ENCODE data around the gene KLF13. TPM values are rescaled to one million over a fixed set of nuclear protein-coding genes. Genes with fewer than 3 reads are reported as not detected.
"Not testable (repeated sequence)": the region's sequence is repeated elsewhere in the genome, so short reads cannot be mapped to it uniquely, and the experiment has no call there.

The KLF13 gene
- total RNA-seq, 2 experiments from 2014 or later = 163 to 175 TPM

GRCh38 chr15:31352911-31353811, 26.5 kb downstream of the KLF13 start:
- intact Hi-C loops (cut with micrococcal nuclease) = loop anchor here (5.0 kb wide), 1 partner anchor 51 kb away; no protein-coding TSS in a partner anchor
- Mint-ChIP-seq H3K9me3 (peaks cover 5% of the 10 kb centered on the region), H3K27ac (peak overlapping the region; percentile 99), H3K36me3 (ENCODE audit: low read depth) (peaks cover 82% of the 10 kb centered on the region), H3K27me3 (no peaks in the 10 kb centered on the region), H3K4me1 (ENCODE audit: low read depth) (peaks cover 96% of the 10 kb centered on the region), H3K4me3 (peak overlapping the region; percentile 59)
- POLR2A ChIA-PET = interaction anchor here (0.9 to 18.7 kb wide), 9 partner anchors 7 to 133 kb away, joined by 3 to 444 read pairs (median 6); partner anchors contain the start of gene KLF13
- DNase-seq (peak; percentile 84), ATAC-seq (peak; percentile 62)
- CTCF ChIA-PET = interaction anchor here (0.7 to 2.4 kb wide), 6 partner anchors 11 to 135 kb away, joined by 3 to 6 read pairs (median 5); no protein-coding TSS in a partner anchor
- TF ChIP-seq CTCF (IDR thresholded peaks at IDR 0.05) = no peak

GRCh38 chr15:31353931-31354330, 27.3 kb downstream of the KLF13 start:
- H3K27ac Mint-ChIP-seq = peak overlapping the region; percentile 99
- TF ChIP-seq CTCF (IDR thresholded peaks at IDR 0.05) = no peak
- H3K9me3 Mint-ChIP-seq = peaks cover 5% of the 10 kb centered on the region
- H3K4me3 Mint-ChIP-seq = no peak overlapping the region
- ChIA-PET CTCF (interaction anchor here (0.7 to 2.4 kb wide), 5 partner anchors 12 to 135 kb away, joined by 3 to 6 read pairs (median 6); no protein-coding TSS in a partner anchor), POLR2A (interaction anchor here (0.9 to 18.7 kb wide), 7 partner anchors 7 to 132 kb away, joined by 3 to 444 read pairs (median 6); partner anchors contain the start of gene KLF13)
- no peak for DNase-seq
- peaks cover 82% of the 10 kb centered on the region for H3K36me3 Mint-ChIP-seq (ENCODE audit: low read depth)
- ATAC-seq = no peak
- no peaks in the 10 kb centered on the region for H3K27me3 Mint-ChIP-seq
- peaks cover 96% of the 10 kb centered on the region for H3K4me1 Mint-ChIP-seq (ENCODE audit: low read depth)
- intact Hi-C loops (cut with micrococcal nuclease) = loop anchor here (5.0 kb wide), 1 partner anchor 52 kb away; no protein-coding TSS in a partner anchor

GRCh38 chr15:31356097-31356496, 29.5 kb downstream of the KLF13 start:
- intact Hi-C loops (cut with micrococcal nuclease); H3K9me3 Mint-ChIP-seq; H3K27me3 Mint-ChIP-seq; DNase-seq; ATAC-seq: not testable (repeated sequence)
- H3K4me3 Mint-ChIP-seq = peak overlapping the region; percentile 67
- H3K27ac Mint-ChIP-seq = peak overlapping the region; percentile 99
- H3K36me3 Mint-ChIP-seq (ENCODE audit: low read depth) = peaks cover 68% of the 10 kb centered on the region
- peaks cover 96% of the 10 kb centered on the region for H3K4me1 Mint-ChIP-seq (ENCODE audit: low read depth)
- ChIA-PET POLR2A (interaction anchor here (1.0 to 18.7 kb wide), 11 partner anchors 10 to 128 kb away, joined by 3 to 444 read pairs (median 5); partner anchors contain the start of gene KLF13), CTCF (interaction anchor here (0.9 to 3.8 kb wide), 9 partner anchors 9 to 146 kb away, joined by 3 to 14 read pairs (median 4); no protein-coding TSS in a partner anchor)

GRCh38 chr15:31357148-31357547, 30.5 kb downstream of the KLF13 start:
- Mint-ChIP-seq H3K27me3 (no peaks in the 10 kb centered on the region), H3K9me3 (peaks cover 5% of the 10 kb centered on the region), H3K4me3 (peak overlapping the region; percentile 67), H3K36me3 (ENCODE audit: low read depth) (peaks cover 59% of the 10 kb centered on the region), H3K27ac (peak overlapping the region; percentile 99), H3K4me1 (ENCODE audit: low read depth) (peaks cover 96% of the 10 kb centered on the region)
- ATAC-seq = no peak
- intact Hi-C loops (cut with micrococcal nuclease) = no loop called here
- POLR2A ChIA-PET = interaction anchor here (0.9 to 18.7 kb wide), 11 partner anchors 9 to 126 kb away, joined by 3 to 444 read pairs (median 5); partner anchors contain the start of gene KLF13
- TF ChIP-seq CTCF (IDR thresholded peaks at IDR 0.05) = no peak
- CTCF ChIA-PET = interaction anchor here (0.8 to 3.8 kb wide), 12 partner anchors 9 to 147 kb away, joined by 3 to 14 read pairs (median 4); no protein-coding TSS in a partner anchor
- DNase-seq = peak; percentile 64

- Mint-ChIP-seq H3K9me3 (peaks cover 5% of the 10 kb centered on the region), H3K4me3 (peak overlapping the region; percentile 67), H3K27me3 (no peaks in the 10 kb centered on the region), H3K36me3 (ENCODE audit: low read depth) (peaks cover 64% of the 10 kb centered on the region), H3K27ac (peak overlapping the region; percentile 99), H3K4me1 (ENCODE audit: low read depth) (peaks cover 96% of the 10 kb centered on the region)
- no peak for DNase-seq
- CTCF ChIA-PET = interaction anchor here (1.3 to 3.8 kb wide), 5 partner anchors 11 to 132 kb away, joined by 3 to 17 read pairs (median 11); no protein-coding TSS in a partner anchor
- ATAC-seq = no peak
- intact Hi-C loops (cut with micrococcal nuclease) = no loop called here
- POLR2A ChIA-PET = interaction anchor here (0.8 to 18.7 kb wide), 8 partner anchors 8 to 114 kb away, joined by 3 to 444 read pairs (median 7); partner anchors contain the start of gene KLF13
- TF ChIP-seq CTCF (IDR thresholded peaks at IDR 0.05) = no peak
Observed at GRCh38 chr15:31358163-31358562, 31.5 kb downstream of the KLF13 start.
